ENCODE results near the gene UBC. TPM values are rescaled to one million over a fixed set of nuclear protein-coding genes. Genes with fewer than 3 reads are reported as not detected.

UBC gene
- total RNA-seq (2022) (782 and 880 TPM in 2 replicates), Bru-seq, nascent RNA (percentile 98 among the genes with signal in this experiment), BruChase-seq, experiment 1, labeled RNA remaining after a 2-hour chase (percentile 99 among the genes with signal in this experiment), BruChase-seq, experiment 2, labeled RNA remaining after a 6-hour chase (percentile 99 among the genes with signal in this experiment)
- long read RNA-seq, transcript UBC-205 (1 exons, 3,745 nt), result minor isoform, 102 of 652 reads
- long read RNA-seq, transcript UBC-201 (2 exons, 2,688 nt), result major isoform, 535 of 652 reads
- long read RNA-seq, transcript UBC-204 (2 exons, 624 nt), result minor isoform, 5 of 652 reads
- long read RNA-seq, partial matches to known transcripts, result 1 of 652 reads
- long read RNA-seq, other reads (novel, unspliced or antisense), result 8 of 652 reads

- TF ChIP-seq CTCF (IDR thresholded peaks at IDR 0.05; ENCODE audit: insufficient read depth in 1 of 2, low read depth in 1 of 2, low read length in 1 of 2, severe bottlenecking in 1 of 2, unreplicated experiment in 1 of 2), result no peak
- Mint-ChIP-seq H3K4me3 (ENCODE audit: unreplicated experiment) (peak within 1 kb of the TSS; percentile 98), H3K9me3 (ENCODE audit: unreplicated experiment) (no peaks in the 10 kb centered on the region), H3K4me1 (ENCODE audit: low read depth, unreplicated experiment) (peaks cover 53% of the 10 kb centered on the region), H3K36me3 (ENCODE audit: insufficient read depth, unreplicated experiment) (peaks cover 76% of the 10 kb centered on the region), H3K27ac (ENCODE audit: unreplicated experiment) (peak within 1 kb of the TSS; percentile 100), H3K27me3 (ENCODE audit: insufficient read depth, unreplicated experiment) (peaks cover 4% of the 10 kb centered on the region)
- no TSS peak for BruUV-seq (replicated peaks)
- intact Hi-C loops (cut with micrococcal nuclease; ENCODE audit: unreplicated experiment), result no loop called here
- Histone ChIP-seq H3K36me3 (ENCODE audit: control insufficient read depth, insufficient read depth, low read length) (peaks cover 4% of the 10 kb centered on the region), H3K27me3 (replicated peaks; ENCODE audit: control insufficient read depth, insufficient read depth, low read length) (no peaks in the 10 kb centered on the region), H3K4me1 (peaks cover 46% of the 10 kb centered on the region), H3K9me3 (no peaks in the 10 kb centered on the region), H3K4me3 (ENCODE audit: low read depth, low read length) (peak within 1 kb of the TSS; percentile 87)
- CTCF ChIA-PET, result interaction anchor here (0.8 to 1.1 kb wide), 2 partner anchors 10 to 14 kb away, joined by 3 read pairs; no protein-coding TSS in a partner anchor
- peak; percentile 90 to 93 for DNase-seq
- POLR2A ChIA-PET, result interaction anchor here (0.7 to 1.7 kb wide), 7 partner anchors 9 to 79 kb away, joined by 3 to 21 read pairs (median 6); partner anchors contain the start of gene BRI3BP
These were observed at the start of gene UBC for GRCh38 chr12:124914392-124915238. Gene UBC (minus strand): TSS chr12:124914650. CDS start chr12:124913771, 879 bp downstream.

DNA sequence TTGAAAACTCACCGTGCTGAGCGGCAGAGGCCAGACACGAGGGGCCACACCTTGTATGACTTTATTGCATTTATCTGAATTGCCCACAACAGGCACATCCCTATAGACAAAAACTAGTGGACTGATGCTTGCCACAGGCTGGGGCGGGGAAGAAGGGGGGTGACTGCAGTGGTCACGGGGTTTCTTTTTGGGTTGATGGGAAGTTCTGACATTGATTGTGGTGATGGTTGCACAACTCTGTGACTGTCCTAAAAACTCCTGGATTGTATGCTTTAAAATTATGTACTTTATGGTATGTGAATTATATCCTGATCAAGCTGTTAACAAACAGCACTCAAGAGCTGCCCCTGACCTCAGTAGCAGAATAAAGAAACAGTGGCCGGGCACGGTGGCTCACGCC is 48.8 kb upstream of the UBC start:
- TF ChIP-seq CTCF (IDR thresholded peaks at IDR 0.05; ENCODE audit: insufficient read depth in 1 of 2, low read depth in 1 of 2, low read length in 1 of 2, severe bottlenecking in 1 of 2, unreplicated experiment in 1 of 2), result no peak
- peaks cover 71% of the 10 kb centered on the region for H3K36me3 Mint-ChIP-seq (ENCODE audit: insufficient read depth, unreplicated experiment)

GRCh38 chr12:124961055-124961454 is 46.6 kb upstream of the UBC start:
- ChIA-PET POLR2A (no interaction called here), CTCF (no interaction called here)
- intact Hi-C loops (cut with micrococcal nuclease; ENCODE audit: unreplicated experiment), result no loop called here
- Histone ChIP-seq H3K36me3 (ENCODE audit: control insufficient read depth, insufficient read depth, low read length) (peaks cover 4% of the 10 kb centered on the region), H3K4me1 (no peaks in the 10 kb centered on the region), H3K9me3 (no peaks in the 10 kb centered on the region), H3K27me3 (replicated peaks; ENCODE audit: control insufficient read depth, insufficient read depth, low read length) (no peaks in the 10 kb centered on the region), H3K4me3 (ENCODE audit: low read depth, low read length) (no peak overlapping the region)
- Mint-ChIP-seq H3K4me3 (ENCODE audit: unreplicated experiment) (no peak overlapping the region), H3K9me3 (ENCODE audit: unreplicated experiment) (no peaks in the 10 kb centered on the region), H3K36me3 (ENCODE audit: insufficient read depth, unreplicated experiment) (peaks cover 78% of the 10 kb centered on the region), H3K4me1 (ENCODE audit: low read depth, unreplicated experiment) (no peaks in the 10 kb centered on the region), H3K27ac (ENCODE audit: unreplicated experiment) (no peak overlapping the region), H3K27me3 (ENCODE audit: insufficient read depth, unreplicated experiment) (no peaks in the 10 kb centered on the region)
- BruUV-seq (replicated peaks), result no TSS peak
- no peak for TF ChIP-seq CTCF (IDR thresholded peaks at IDR 0.05; ENCODE audit: insufficient read depth in 1 of 2, low read depth in 1 of 2, low read length in 1 of 2, severe bottlenecking in 1 of 2, unreplicated experiment in 1 of 2)
- DNase-seq, result no peak

More for the DNA sequence above, 48.8 kb upstream of the UBC start:
- intact Hi-C loops (cut with micrococcal nuclease; ENCODE audit: unreplicated experiment), result no loop called here
- peaks cover 3% of the 10 kb centered on the region for H3K36me3 ChIP-seq (ENCODE audit: control insufficient read depth, insufficient read depth, low read length)
- POLR2A ChIA-PET, result no interaction called here
- CTCF ChIA-PET, result no interaction called here
- no peaks in the 10 kb centered on the region for H3K27me3 ChIP-seq (replicated peaks; ENCODE audit: control insufficient read depth, insufficient read depth, low read length)
- Mint-ChIP-seq H3K4me1 (ENCODE audit: low read depth, unreplicated experiment) (no peaks in the 10 kb centered on the region), H3K27me3 (ENCODE audit: insufficient read depth, unreplicated experiment) (no peaks in the 10 kb centered on the region), H3K9me3 (ENCODE audit: unreplicated experiment) (no peaks in the 10 kb centered on the region), H3K27ac (ENCODE audit: unreplicated experiment) (no peak overlapping the region), H3K4me3 (ENCODE audit: unreplicated experiment) (no peak overlapping the region)
- BruUV-seq (replicated peaks), result no TSS peak
- no peak for DNase-seq
- H3K9me3 ChIP-seq, result no peaks in the 10 kb centered on the region
- no peaks in the 10 kb centered on the region for H3K4me1 ChIP-seq
- no peak overlapping the region for H3K4me3 ChIP-seq (ENCODE audit: low read depth, low read length)

Data from Caco-2 (cell line).